Gastrocnemius medialis (tissue), 4 donors: ENCODE measurements around the gene NTM.

Experiments
- CTCF ChIP-seq, 5 experiments: fragments of 450-650 bp in 3 of 5; fragments of 200-600 bp in 2 of 5; sonication (generic) in 2 of 5; IDR thresholded peaks in 4 of 5; conservative IDR thresholded peaks in 1 of 5; 1 replicate in 4 of 5; 2 replicates in 1 of 5; pipeline ENCODE4 v1.5.1; 2016 to 2019; ENCODE audit warnings: antibody characterized with exemption in 5 of 5, mild to moderate bottlenecking in 3 of 5, moderate library complexity in 3 of 5
- POLR2A ChIP-seq, 2 donors: fragments of 450-650 bp; IDR thresholded peaks; one replicate each; pipeline ENCODE4 v1.6.1; 2017; ENCODE audit warnings: antibody characterized with exemption in 2 of 2, mild to moderate bottlenecking in 2 of 2, moderate library complexity in 2 of 2

DNA sequence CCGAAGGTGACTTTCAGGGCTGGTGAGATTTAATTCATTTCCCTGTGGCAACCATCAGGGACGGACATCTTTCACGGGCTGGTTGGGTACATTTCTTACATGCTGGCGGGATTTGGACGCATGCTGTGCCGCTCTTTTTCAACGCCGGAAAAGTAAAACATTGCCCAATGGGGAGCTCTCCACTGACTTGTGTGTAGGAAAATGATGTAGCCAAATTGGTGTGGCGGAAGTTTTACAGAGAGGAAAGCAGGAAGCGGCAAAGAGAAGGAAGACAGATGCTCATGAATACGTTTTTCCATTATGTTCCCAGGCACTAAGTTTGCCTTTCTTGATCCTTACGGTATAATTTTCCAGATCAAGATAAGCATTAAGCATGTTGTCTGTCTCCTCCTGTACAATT is 375.8 kb downstream of the NTM start:
- TF ChIP-seq POLR2A (IDR thresholded peaks at IDR 0.05), result no peak
- no peak for TF ChIP-seq CTCF (IDR thresholded peaks at IDR 0.05 in 4 of 5, conservative IDR thresholded peaks at IDR 0.05 in 1 of 5)
